ENCODE measurements around the gene PYM1.

DNA sequence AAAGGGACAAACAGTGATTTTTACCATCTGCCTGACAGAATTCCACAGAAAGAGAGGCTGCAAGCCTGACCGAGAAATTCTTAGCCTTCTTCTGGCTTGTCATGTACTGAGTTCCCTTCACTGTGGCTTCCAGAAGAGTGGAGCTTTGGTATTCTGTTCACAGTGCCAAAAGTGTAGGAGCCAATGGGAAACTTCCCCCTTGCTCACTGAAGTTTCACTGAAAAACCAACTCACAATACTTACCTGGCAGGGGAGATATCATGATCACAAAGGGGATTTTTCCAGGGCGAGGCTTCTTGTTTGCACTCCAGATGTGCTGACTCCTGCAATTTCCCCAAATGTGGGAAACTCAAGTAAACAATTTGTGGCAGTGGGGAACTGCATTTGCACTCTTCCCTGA lies 53.3 kb downstream of the PYM1 start:
- no peak for TF ChIP-seq EP300 (IDR thresholded peaks at IDR 0.05)
- TF ChIP-seq, protein P1, sequence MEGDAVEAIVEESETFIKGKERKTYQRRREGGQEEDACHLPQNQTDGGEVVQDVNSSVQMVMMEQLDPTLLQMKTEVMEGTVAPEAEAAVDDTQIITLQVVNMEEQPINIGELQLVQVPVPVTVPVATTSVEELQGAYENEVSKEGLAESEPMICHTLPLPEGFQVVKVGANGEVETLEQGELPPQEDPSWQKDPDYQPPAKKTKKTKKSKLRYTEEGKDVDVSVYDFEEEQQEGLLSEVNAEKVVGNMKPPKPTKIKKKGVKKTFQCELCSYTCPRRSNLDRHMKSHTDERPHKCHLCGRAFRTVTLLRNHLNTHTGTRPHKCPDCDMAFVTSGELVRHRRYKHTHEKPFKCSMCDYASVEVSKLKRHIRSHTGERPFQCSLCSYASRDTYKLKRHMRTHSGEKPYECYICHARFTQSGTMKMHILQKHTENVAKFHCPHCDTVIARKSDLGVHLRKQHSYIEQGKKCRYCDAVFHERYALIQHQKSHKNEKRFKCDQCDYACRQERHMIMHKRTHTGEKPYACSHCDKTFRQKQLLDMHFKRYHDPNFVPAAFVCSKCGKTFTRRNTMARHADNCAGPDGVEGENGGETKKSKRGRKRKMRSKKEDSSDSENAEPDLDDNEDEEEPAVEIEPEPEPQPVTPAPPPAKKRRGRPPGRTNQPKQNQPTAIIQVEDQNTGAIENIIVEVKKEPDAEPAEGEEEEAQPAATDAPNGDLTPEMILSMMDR (IDR thresholded peaks at IDR 0.05), result no peak

Data from sigmoid colon (tissue), 4 donors.